ENCODE data around the gene LEPROT. TPM values are rescaled to one million over a fixed set of nuclear protein-coding genes. Genes with fewer than 3 reads are reported as not detected.

LEPROT gene
- total and polyA plus RNA-seq, 2 of the 8 experiments (the other 6 are each of a cell fraction or from before 2014, with no cell fraction given) = 25.7 to 27.2 TPM

DNA sequence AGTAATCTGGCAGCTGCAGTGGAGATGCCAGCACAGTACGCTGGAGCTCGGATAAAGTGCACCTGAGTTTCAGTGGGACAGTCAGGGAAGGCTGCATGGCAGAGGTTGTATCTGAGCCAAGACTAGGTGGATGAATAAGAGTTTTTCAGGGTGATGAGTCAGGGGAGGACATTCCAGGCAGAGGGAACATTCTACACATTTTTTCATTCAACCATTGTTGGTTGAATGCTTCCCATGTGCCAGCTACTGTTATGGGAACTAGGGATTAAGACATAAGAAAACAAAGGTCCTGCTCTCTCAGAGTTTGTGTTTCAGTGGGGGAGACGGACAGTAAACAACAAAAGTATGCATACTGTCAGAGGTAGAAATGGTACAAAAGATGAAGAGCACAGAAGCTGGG, 5.2 kb downstream of the LEPROT start:
- FAIRE-seq = no peak
- CTCF ChIA-PET (ENCODE audit: partially characterized antibody) = interaction anchor here (0.6 to 1.6 kb wide), 4 partner anchors 34 to 150 kb away, joined by 3 to 8 read pairs (median 6); partner anchors contain the start of gene DNAJC6
- peak overlapping the region; percentile 31 to 52; a peak in 3 of 4 replicates for H3K4me2 ChIP-seq (ENCODE audit: insufficient read depth in 1 of 2, low read depth in 2 of 2, low read length in 2 of 2)
- TF ChIP-seq BACH1 (IDR thresholded peaks at IDR 0.05; ENCODE audit: low read length) (peak; percentile 82), MAFK (IDR thresholded peaks at IDR 0.05; ENCODE audit: low read depth, low read length) (peak; percentile 53; the same call in 1 of the 2 replicates), NANOG (IDR thresholded peaks at IDR 0.05; ENCODE audit: insufficient read depth, low read depth, low read length, poor library complexity, severe bottlenecking) (peak; percentile 18), SRF (IDR thresholded peaks at IDR 0.05; ENCODE audit: low read depth, low read length) (no peak), POU5F1 (IDR thresholded peaks at IDR 0.05; ENCODE audit: low read depth, low read length) (no peak), JUND (IDR thresholded peaks at IDR 0.05; ENCODE audit: low read length) (peak; percentile 91), CHD2 (IDR thresholded peaks at IDR 0.05; ENCODE audit: low read length) (no peak), CBX8 (IDR thresholded peaks at IDR 0.05; ENCODE audit: borderline replicate concordance, low read depth, low read length) (no peak), TAF1 (IDR thresholded peaks at IDR 0.05; ENCODE audit: low read depth, low read length) (peak; percentile 47), EZH2 (IDR thresholded peaks at IDR 0.05; ENCODE audit: low read depth, low read length, severe bottlenecking) (no peak), TEAD4 (IDR thresholded peaks at IDR 0.05; ENCODE audit: low read depth, low read length) (peak; percentile 93), POLR2AphosphoS5 (IDR thresholded peaks at IDR 0.05; ENCODE audit: low read depth, low read length) (0 out of 2 replicates have a peak, but pooled peaks have one; percentile 57)
- TF ChIP-seq, protein P1, sequence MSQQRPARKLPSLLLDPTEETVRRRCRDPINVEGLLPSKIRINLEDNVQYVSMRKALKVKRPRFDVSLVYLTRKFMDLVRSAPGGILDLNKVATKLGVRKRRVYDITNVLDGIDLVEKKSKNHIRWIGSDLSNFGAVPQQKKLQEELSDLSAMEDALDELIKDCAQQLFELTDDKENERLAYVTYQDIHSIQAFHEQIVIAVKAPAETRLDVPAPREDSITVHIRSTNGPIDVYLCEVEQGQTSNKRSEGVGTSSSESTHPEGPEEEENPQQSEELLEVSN (IDR thresholded peaks at IDR 0.05) = no peak

More for the DNA sequence above, 5.2 kb downstream of the LEPROT start:
- no peak overlapping the region for H2BK20ac ChIP-seq (ENCODE audit: low read length)
- no peak for DNase-seq (ENCODE audit: low read depth in 1 of 2, low spot score in 2 of 2)
- H3K4me1 ChIP-seq (replicated peaks in 1 of 4; ENCODE audit: control insufficient read depth in 3 of 4, insufficient read depth in 4 of 4, low read length in 3 of 4) = peaks cover 0 to 25% (median 6%) of the 10 kb centered on the region in 4 experiments; a peak in 5 of 7 replicates
- H3K79me1 ChIP-seq (ENCODE audit: low read depth, low read length) = peaks cover 9% of the 10 kb centered on the region
- H3K4me3 ChIP-seq (ENCODE audit: extremely low read depth in 1 of 4, insufficient read depth in 2 of 4, low read depth in 3 of 4, low read length in 4 of 4) = no peak overlapping the region
- H3K27ac ChIP-seq (ENCODE audit: low read depth, low read length) = peak overlapping the region; percentile 47; the same call in 1 of the 2 replicates
- H2AK5ac ChIP-seq (ENCODE audit: low read depth, low read length) = no peak overlapping the region; the same call in 1 of the 2 replicates
- H3K79me2 ChIP-seq (ENCODE audit: control insufficient read depth in 1 of 2, insufficient read depth in 2 of 2, low read length in 2 of 2) = peaks cover 0 to 35% of the 10 kb centered on the region in 2 experiments; a peak in 3 of 4 replicates
- no peaks in the 10 kb centered on the region for H3K27me3 ChIP-seq (replicated peaks in 1 of 4; ENCODE audit: control insufficient read depth in 3 of 4, extremely low read depth in 1 of 4, insufficient read depth in 3 of 4, low read length in 3 of 4)
- H3K9ac ChIP-seq (replicated peaks in 1 of 4; ENCODE audit: extremely low read depth in 1 of 4, low read depth in 3 of 4, low read length in 3 of 4) = 0 out of 7 replicates have a peak overlapping the region, but pooled peaks of 1 of the 4 experiments have one; percentile 13
- H2BK120ac ChIP-seq (replicated peaks; ENCODE audit: low read depth, low read length) = no peak overlapping the region
- H3K4ac ChIP-seq (replicated peaks; ENCODE audit: insufficient read length, low read depth, low read length) = no peak overlapping the region
- H2AFZ ChIP-seq (ENCODE audit: low read length) = no peak overlapping the region
- H3K56ac ChIP-seq (replicated peaks; ENCODE audit: insufficient read length, low read depth, low read length) = no peak overlapping the region
- peaks cover 0 to 23% (median 4%) of the 10 kb centered on the region in 4 experiments; a peak in 4 of 8 replicates for H3K36me3 ChIP-seq (ENCODE audit: control insufficient read depth in 2 of 4, insufficient read depth in 4 of 4, low read length in 3 of 4)
- H3K18ac ChIP-seq (ENCODE audit: extremely low read depth, low read length) = no peak overlapping the region
- H3K23ac ChIP-seq (ENCODE audit: insufficient read length) = no peak overlapping the region
- peak overlapping the region; percentile 8; the same call in 1 of the 2 replicates for H2BK5ac ChIP-seq (ENCODE audit: low read depth, low read length)
- H3K9me3 ChIP-seq (ENCODE audit: insufficient read depth in 2 of 2, low read depth in 1 of 2, low read length in 1 of 2) = no peaks in the 10 kb centered on the region
- no peak overlapping the region for H4K5ac ChIP-seq (ENCODE audit: insufficient read length, low read depth, low read length)
- no peak overlapping the region for H4K91ac ChIP-seq (replicated peaks; ENCODE audit: insufficient read length, low read length)
- POLR2A ChIA-PET (ENCODE audit: partially characterized antibody) = interaction anchor here (1.9 to 2.7 kb wide), 2 partner anchors 10 to 147 kb away, joined by 8 read pairs; no protein-coding TSS in a partner anchor
- WGBS, 2 experiments (ENCODE audit: extremely low coverage in 1 of 2, insufficient coverage in 1 of 2, insufficient read length in 1 of 2, insufficient replicate concordance in 2 of 2, low coverage in 1 of 2, low lambda C conversion rate in 2 of 2, missing lambda C conversion rate in 1 of 2) = 66% methylated on average over 3 of the region's 3 CpGs; no CpG with 5 or more reads in 1 of the 2 experiments
- no peaks in the 10 kb centered on the region for H4K20me1 ChIP-seq (replicated peaks in 1 of 2; ENCODE audit: control insufficient read depth in 1 of 2, insufficient read depth in 2 of 2, low read length in 2 of 2)
- H3K23me2 ChIP-seq (ENCODE audit: low read depth, low read length) = peaks cover 3% of the 10 kb centered on the region
- no peak overlapping the region for H3K14ac ChIP-seq (ENCODE audit: insufficient read length)
- H2BK12ac ChIP-seq (ENCODE audit: low read depth, low read length) = no peak overlapping the region; the same call in 1 of the 2 replicates
- H2BK15ac ChIP-seq (ENCODE audit: low read length) = no peak overlapping the region
- H4K8ac ChIP-seq (ENCODE audit: extremely low read depth, insufficient read depth, low read length) = no peak overlapping the region

Measured in H1 (cell line).